Measurements from ENCODE around the gene PCDHAC1.

The PCDHAC1 gene

DNA sequence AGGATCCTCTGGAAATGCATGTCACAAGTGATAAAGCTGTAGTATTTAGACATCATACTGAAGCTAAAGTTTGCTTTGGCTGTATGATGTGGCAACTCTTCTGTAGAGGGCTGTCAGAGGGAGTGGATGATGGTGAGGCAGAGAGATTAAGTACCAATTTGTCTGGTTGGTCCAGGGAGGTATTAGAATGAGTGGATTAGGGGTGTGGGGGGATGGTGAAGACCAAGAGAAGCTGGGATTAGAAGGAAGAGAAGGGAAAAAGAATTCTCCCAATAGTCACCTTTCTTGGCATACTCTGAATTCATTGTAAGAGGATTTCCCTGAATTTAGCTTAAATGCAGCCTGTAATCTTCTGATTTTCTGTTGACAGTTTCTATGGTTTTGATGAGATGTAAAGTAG, 43.8 kb downstream of the PCDHAC1 start:
- no peak for DNase-seq

DNA sequence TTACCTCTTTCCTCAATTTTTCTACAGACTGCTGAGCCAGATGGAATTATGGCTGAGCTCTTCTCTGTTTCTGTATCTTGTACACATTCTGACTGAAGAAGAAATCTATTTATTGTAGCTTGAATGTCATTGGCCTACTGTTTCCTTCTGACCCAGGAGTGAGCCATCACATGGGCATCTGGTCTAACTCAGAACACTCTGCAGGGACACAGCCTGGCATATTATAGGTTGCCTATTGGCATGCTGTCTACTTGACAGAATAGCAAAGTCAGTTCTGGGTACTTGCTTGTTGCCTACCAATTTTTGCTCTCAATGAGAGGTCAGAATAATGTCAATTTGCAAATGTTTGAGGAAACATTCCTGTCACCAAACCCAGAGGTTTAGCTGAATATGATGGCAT, 47.5 kb downstream of the PCDHAC1 start:
- DNase-seq, result no peak

DNA sequence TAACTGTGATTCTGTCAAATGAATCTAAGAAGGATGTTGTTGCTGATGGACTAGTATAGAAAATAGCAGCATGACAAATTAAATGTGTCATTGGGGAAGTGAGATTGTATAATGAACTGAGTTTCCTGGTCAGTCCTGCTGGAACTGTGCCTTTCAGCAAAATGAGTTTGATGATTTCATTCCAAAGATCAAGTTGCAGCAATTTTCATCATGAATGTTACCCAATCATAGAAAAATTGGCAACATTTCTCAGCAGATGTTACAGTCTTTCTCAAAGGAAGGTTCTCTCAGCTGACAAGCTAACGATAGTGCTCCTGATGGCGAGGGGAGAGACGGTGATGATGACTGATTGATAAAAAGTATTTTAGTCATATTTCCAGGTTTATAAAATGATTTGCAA, 50.9 kb downstream of the PCDHAC1 start:
- DNase-seq, result peak; percentile 40

DNA sequence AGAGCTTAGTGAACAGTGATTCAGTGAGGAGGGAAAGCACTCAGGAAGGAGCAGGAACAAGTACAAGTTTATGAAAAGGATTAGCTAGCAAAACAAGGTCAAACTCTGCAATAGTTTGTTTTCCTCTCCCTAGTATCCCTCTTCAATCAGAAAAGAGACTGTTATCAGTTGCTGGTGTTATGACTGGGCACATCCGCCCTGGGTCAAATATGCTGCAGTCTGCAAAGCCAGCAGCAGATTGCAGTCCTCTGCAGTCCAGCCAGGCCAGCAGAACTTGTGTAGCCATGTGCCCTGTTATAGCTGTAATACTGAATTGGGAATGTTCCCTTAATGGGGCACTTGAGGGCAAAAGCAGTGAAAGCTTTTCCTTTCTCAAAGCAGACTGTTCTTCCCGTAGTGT, 52.2 kb downstream of the PCDHAC1 start:
- no peak for DNase-seq

DNA sequence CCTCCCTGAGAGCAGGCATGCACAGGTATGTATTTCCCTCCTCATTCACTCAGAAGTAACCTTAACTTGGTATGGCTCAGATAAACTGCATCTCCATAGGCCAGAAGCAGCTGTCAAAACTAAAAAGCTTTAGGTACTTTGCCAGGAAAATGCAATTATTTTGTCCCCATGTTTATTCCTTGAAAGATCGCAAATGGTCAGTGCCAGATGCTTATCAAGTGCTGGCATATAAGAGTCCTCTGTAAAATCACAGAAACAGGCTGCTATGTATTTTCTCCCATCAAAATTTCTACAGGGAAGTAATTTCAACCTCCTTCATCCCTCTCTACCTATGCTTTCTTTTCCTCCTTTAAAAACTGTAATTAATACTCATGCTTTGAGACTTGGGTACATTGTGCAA, 52.9 kb downstream of the PCDHAC1 start:
- no peak for DNase-seq

All from fibroblast of skin of right quadriceps (primary cell).